IMR-90 (cell line): Measurements from ENCODE around the gene H1-8. TPM values are rescaled to one million over a fixed set of nuclear protein-coding genes. Genes with fewer than 3 reads are reported as not detected.

Experiments used
- polyA plus RNA-seq, 3 experiments: library from polyadenylated mRNA; depleted of rRNA; stranded (reverse); fragments of >200 nt; gene quantifications; 2 replicates each; pipeline ENCODE4 v1.2.3, GENCODE V29; 2012; ENCODE audit warnings: low replicate concordance in 1 of 3
- total RNA-seq: library from RNA; depleted of rRNA; stranded (reverse); fragments of >200 nt; gene quantifications from 2 replicates; pipeline ENCODE4 v1.2.3, GENCODE V29; 2012
- TF ChIP-seq, protein P1 (sequence below): fragments of 150-350 bp; IDR thresholded peaks from 2 replicates; pipeline ENCODE4 v1.6.1; 2016; ENCODE audit warnings: low read depth, mild to moderate bottlenecking, low read length, moderate library complexity, borderline replicate concordance
- TF ChIP-seq, protein P2 (sequence below): conservative IDR thresholded peaks from 2 replicates; pipeline ENCODE4 v1.5.1; 2012; ENCODE audit warnings: mild to moderate bottlenecking, low read depth, low read length, improper control_type of control experiment

Gene H1-8
- total and polyA plus RNA-seq, 2 of the 4 experiments (the other 2 are of a cell fraction): not detected

DNA sequence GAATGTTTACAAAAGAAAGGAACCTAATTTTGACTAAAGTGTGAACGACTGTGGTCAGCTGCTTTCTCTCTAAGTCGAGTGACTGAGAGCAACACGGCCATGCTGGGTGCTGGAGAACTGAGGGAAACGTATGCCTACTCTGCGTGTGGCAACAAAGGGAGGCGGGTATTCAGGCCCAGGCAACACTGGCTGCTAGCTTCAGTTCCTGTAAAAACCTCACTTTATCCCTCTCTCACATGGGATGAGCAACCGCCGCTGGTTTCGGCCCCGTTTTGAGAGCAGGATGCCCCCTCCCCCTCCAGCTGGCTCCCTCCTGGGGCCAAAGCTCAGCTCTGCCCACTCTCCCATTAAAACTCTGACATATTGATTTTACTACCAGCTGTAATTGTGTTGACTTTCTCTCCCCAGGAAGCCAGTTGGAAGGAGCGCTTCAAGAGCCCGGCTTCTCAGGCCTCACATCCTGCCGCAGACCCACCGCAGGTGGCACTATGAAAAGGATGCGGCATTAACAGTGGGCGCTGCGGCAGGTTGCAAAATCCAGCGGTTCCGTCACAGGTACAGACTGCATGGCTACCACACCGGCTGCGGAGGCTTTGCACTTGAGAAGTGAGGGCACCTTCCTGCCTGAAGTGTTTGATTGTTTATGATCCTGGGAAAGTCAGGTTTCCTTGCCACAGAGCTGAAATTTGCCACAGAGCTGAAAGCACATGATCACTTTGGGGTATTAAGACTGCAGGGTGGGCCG lies 50.8 kb downstream of the H1-8 start (continued):
- TF ChIP-seq, protein P1, sequence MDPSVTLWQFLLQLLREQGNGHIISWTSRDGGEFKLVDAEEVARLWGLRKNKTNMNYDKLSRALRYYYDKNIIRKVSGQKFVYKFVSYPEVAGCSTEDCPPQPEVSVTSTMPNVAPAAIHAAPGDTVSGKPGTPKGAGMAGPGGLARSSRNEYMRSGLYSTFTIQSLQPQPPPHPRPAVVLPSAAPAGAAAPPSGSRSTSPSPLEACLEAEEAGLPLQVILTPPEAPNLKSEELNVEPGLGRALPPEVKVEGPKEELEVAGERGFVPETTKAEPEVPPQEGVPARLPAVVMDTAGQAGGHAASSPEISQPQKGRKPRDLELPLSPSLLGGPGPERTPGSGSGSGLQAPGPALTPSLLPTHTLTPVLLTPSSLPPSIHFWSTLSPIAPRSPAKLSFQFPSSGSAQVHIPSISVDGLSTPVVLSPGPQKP: no peak
- TF ChIP-seq, protein P2, sequence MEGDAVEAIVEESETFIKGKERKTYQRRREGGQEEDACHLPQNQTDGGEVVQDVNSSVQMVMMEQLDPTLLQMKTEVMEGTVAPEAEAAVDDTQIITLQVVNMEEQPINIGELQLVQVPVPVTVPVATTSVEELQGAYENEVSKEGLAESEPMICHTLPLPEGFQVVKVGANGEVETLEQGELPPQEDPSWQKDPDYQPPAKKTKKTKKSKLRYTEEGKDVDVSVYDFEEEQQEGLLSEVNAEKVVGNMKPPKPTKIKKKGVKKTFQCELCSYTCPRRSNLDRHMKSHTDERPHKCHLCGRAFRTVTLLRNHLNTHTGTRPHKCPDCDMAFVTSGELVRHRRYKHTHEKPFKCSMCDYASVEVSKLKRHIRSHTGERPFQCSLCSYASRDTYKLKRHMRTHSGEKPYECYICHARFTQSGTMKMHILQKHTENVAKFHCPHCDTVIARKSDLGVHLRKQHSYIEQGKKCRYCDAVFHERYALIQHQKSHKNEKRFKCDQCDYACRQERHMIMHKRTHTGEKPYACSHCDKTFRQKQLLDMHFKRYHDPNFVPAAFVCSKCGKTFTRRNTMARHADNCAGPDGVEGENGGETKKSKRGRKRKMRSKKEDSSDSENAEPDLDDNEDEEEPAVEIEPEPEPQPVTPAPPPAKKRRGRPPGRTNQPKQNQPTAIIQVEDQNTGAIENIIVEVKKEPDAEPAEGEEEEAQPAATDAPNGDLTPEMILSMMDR: no peak
